ENCODE data around the gene PRKN. TPM values are rescaled to one million over a fixed set of nuclear protein-coding genes. Genes with fewer than 3 reads are reported as not detected.
A peak's percentile ranks its signal among the peaks of the same experiment; 100 is the strongest.

PRKN gene
- total RNA-seq, 1 donor from 2014 or later, result 7.0 TPM

GRCh38 chr6:161917645-161918044, 809.9 kb downstream of the PRKN start:
- H3K4me3 Mint-ChIP-seq (ENCODE audit: unreplicated experiment), result no peak overlapping the region
- peak; percentile 29 for TF ChIP-seq CTCF (IDR thresholded peaks at IDR 0.05; ENCODE audit: partially characterized antibody, unreplicated experiment)
- no peak for DNase-seq

GRCh38 chr6:161915456-161915964, 812.1 kb downstream of the PRKN start:
- no peak for TF ChIP-seq CTCF (IDR thresholded peaks at IDR 0.05; ENCODE audit: partially characterized antibody, unreplicated experiment)
- Mint-ChIP-seq H3K36me3 (ENCODE audit: unreplicated experiment) (no peaks in the 10 kb centered on the region), H3K9me3 (ENCODE audit: unreplicated experiment) (no peaks in the 10 kb centered on the region), H3K4me1 (ENCODE audit: low read depth, unreplicated experiment) (no peaks in the 10 kb centered on the region), H3K4me3 (ENCODE audit: unreplicated experiment) (no peak overlapping the region), H3K27me3 (ENCODE audit: unreplicated experiment) (no peaks in the 10 kb centered on the region), H3K27ac (ENCODE audit: unreplicated experiment) (no peak overlapping the region)
- DNase-seq, result no peak

More at GRCh38 chr6:161917645-161918044, 809.9 kb downstream of the PRKN start:
- no peaks in the 10 kb centered on the region for H3K27me3 Mint-ChIP-seq (ENCODE audit: unreplicated experiment)
- no peaks in the 10 kb centered on the region for H3K36me3 Mint-ChIP-seq (ENCODE audit: unreplicated experiment)
- no peaks in the 10 kb centered on the region for H3K4me1 Mint-ChIP-seq (ENCODE audit: low read depth, unreplicated experiment)
- H3K27ac Mint-ChIP-seq (ENCODE audit: unreplicated experiment), result no peak overlapping the region
- no peaks in the 10 kb centered on the region for H3K9me3 Mint-ChIP-seq (ENCODE audit: unreplicated experiment)

- Mint-ChIP-seq H3K4me3 (ENCODE audit: unreplicated experiment) (no peak overlapping the region), H3K4me1 (ENCODE audit: low read depth, unreplicated experiment) (no peaks in the 10 kb centered on the region), H3K27ac (ENCODE audit: unreplicated experiment) (no peak overlapping the region), H3K27me3 (ENCODE audit: unreplicated experiment) (no peaks in the 10 kb centered on the region), H3K36me3 (ENCODE audit: unreplicated experiment) (no peaks in the 10 kb centered on the region), H3K9me3 (ENCODE audit: unreplicated experiment) (peaks cover 4% of the 10 kb centered on the region)
- DNase-seq, result no peak
- TF ChIP-seq CTCF (IDR thresholded peaks at IDR 0.05; ENCODE audit: partially characterized antibody, unreplicated experiment), result no peak
Observed at GRCh38 chr6:161908872-161909271, 818.7 kb downstream of the PRKN start.

GRCh38 chr6:161906571-161906970, 821.0 kb downstream of the PRKN start:
- Mint-ChIP-seq H3K9me3 (ENCODE audit: unreplicated experiment) (peaks cover 4% of the 10 kb centered on the region), H3K36me3 (ENCODE audit: unreplicated experiment) (no peaks in the 10 kb centered on the region), H3K27ac (ENCODE audit: unreplicated experiment) (no peak overlapping the region), H3K4me1 (ENCODE audit: low read depth, unreplicated experiment) (no peaks in the 10 kb centered on the region), H3K27me3 (ENCODE audit: unreplicated experiment) (no peaks in the 10 kb centered on the region), H3K4me3 (ENCODE audit: unreplicated experiment) (no peak overlapping the region)
- DNase-seq, result no peak
- TF ChIP-seq CTCF (IDR thresholded peaks at IDR 0.05; ENCODE audit: partially characterized antibody, unreplicated experiment), result no peak

GRCh38 chr6:161903584-161904212, 823.9 kb downstream of the PRKN start:
- H3K36me3 Mint-ChIP-seq (ENCODE audit: unreplicated experiment), result no peaks in the 10 kb centered on the region
- peaks cover 4% of the 10 kb centered on the region for H3K9me3 Mint-ChIP-seq (ENCODE audit: unreplicated experiment)
- no peak overlapping the region for H3K4me3 Mint-ChIP-seq (ENCODE audit: unreplicated experiment)
- no peaks in the 10 kb centered on the region for H3K4me1 Mint-ChIP-seq (ENCODE audit: low read depth, unreplicated experiment)
- H3K27ac Mint-ChIP-seq (ENCODE audit: unreplicated experiment), result no peak overlapping the region
- DNase-seq, result no peak
- no peaks in the 10 kb centered on the region for H3K27me3 Mint-ChIP-seq (ENCODE audit: unreplicated experiment)
- no peak for TF ChIP-seq CTCF (IDR thresholded peaks at IDR 0.05; ENCODE audit: partially characterized antibody, unreplicated experiment)
